Peyer's patch (tissue), 4 donors: ENCODE data around the gene HACD1. TPM values are rescaled to one million over a fixed set of nuclear protein-coding genes. Genes with fewer than 3 reads are reported as not detected.
"Not testable (repeated sequence)": the region's sequence is repeated elsewhere in the genome, so short reads cannot be mapped to it uniquely, and the experiment has no call there.

ENCODE experiments used
- DNase-seq, 3 donors: peaks; one replicate each; pipeline ENCODE4 v3.0.0-alpha.2; 2017 to 2019
- H3K27ac ChIP-seq, 4 donors: fragments of 200-600 bp; sonication (generic); one replicate each; pipeline ENCODE4 v1.5.1; 2016 to 2019
- H3K27me3 ChIP-seq, 2 donors: fragments of 200-600 bp; sonication (generic); one replicate each; pipeline ENCODE4 v1.5.1; 2019
- H3K36me3 ChIP-seq, 3 donors: fragments of 200-600 bp; sonication (generic); one replicate each; pipeline ENCODE4 v1.5.1; 2016 to 2019
- H3K4me1 ChIP-seq, 4 donors: fragments of 200-600 bp; sonication (generic); one replicate each; pipeline ENCODE4 v1.5.1; 2016 to 2019
- H3K4me3 ChIP-seq, 4 donors: fragments of 200-600 bp; sonication (generic); 1 replicate in 3 of 4; 2 replicates in 1 of 4; pipeline ENCODE4 v1.5.1; 2016 to 2019; ENCODE audit warnings: mild to moderate bottlenecking in 1 of 4
- H3K9me3 ChIP-seq, 4 donors: fragments of 200-600 bp; sonication (generic); one replicate each; pipeline ENCODE4 v1.5.1; 2016 to 2019; ENCODE audit warnings: mild to moderate bottlenecking in 1 of 4
- CTCF ChIP-seq, 6 experiments: fragments of 450-650 bp in 4 of 6; fragments of 200-600 bp in 2 of 6; sonication (generic) in 1 of 6; IDR thresholded peaks; one replicate each; pipeline ENCODE4 v1.5.1; 2017 to 2019; ENCODE audit warnings: antibody characterized with exemption in 6 of 6, mild to moderate bottlenecking in 3 of 6, moderate library complexity in 1 of 6
- POLR2A ChIP-seq, 2 donors: fragments of 450-650 bp; IDR thresholded peaks; one replicate each; pipeline ENCODE4 v1.5.1; 2017; ENCODE audit warnings: antibody characterized with exemption in 2 of 2, mild to moderate bottlenecking in 2 of 2, moderate library complexity in 2 of 2
- total RNA-seq, 4 donors: library from RNA; depleted of rRNA; stranded (reverse); fragments of >200 nt; gene quantifications; one replicate each; pipeline ENCODE4 v1.1.0, GENCODE V29; 2016

Gene HACD1
- total RNA-seq, 4 donors from 2014 or later: 1.2 to 5.8 (median 3.7) TPM

DNA sequence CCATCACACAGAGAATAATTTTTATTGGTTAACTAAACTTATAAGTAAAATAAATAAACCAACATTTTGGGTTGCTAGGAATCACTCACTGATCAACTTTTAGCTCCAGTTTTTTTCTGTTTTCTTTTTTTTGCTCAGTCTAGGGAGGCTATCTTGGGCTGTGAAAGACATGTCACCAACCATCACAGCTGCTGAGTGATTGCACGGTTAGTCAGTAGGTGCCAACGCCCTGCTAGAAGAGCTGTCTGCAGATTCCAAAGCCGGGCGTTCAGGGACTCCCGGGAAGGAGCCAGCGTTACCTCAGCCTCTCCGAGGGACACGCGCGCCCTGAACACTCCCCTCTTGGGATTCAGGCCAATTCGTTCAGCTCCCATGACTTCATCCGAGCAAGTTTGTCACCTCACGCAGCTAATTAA is 26.2 kb upstream of the HACD1 start:
- peaks cover 0 to 42% (median 5%) of the 10 kb centered on the region in 4 donors for H3K4me1 ChIP-seq

GRCh38 chr10:17640331-17640816 is 23.2 kb upstream of the HACD1 start:
- no peak for DNase-seq
- H3K27ac ChIP-seq: no peak overlapping the region
- peaks cover 0 to 15% (median 2%) of the 10 kb centered on the region in 4 donors for H3K4me1 ChIP-seq
- TF ChIP-seq CTCF (IDR thresholded peaks at IDR 0.05) (no peak), POLR2A (IDR thresholded peaks at IDR 0.05) (no peak)
- no peak overlapping the region for H3K4me3 ChIP-seq
- H3K36me3 ChIP-seq: no peaks in the 10 kb centered on the region
- no peaks in the 10 kb centered on the region for H3K9me3 ChIP-seq
- no peaks in the 10 kb centered on the region for H3K27me3 ChIP-seq

More for the DNA sequence above, 26.2 kb upstream of the HACD1 start:
- Histone ChIP-seq H3K27ac (peak overlapping the region; percentile 89 to 97 (median 92)), H3K27me3 (no peaks in the 10 kb centered on the region), H3K36me3 (no peaks in the 10 kb centered on the region), H3K4me3 (peak overlapping the region; percentile 62 to 82 (median 68)), H3K9me3 (no peaks in the 10 kb centered on the region)
- peak in 2 of 3 donors; percentile 80 to 82 for DNase-seq
- TF ChIP-seq POLR2A (IDR thresholded peaks at IDR 0.05) (no peak), CTCF (IDR thresholded peaks at IDR 0.05) (no peak)

GRCh38 chr10:17637869-17638268 is 20.7 kb upstream of the HACD1 start:
- Histone ChIP-seq H3K27ac (no peak overlapping the region), H3K4me3 (no peak overlapping the region), H3K27me3 (no peaks in the 10 kb centered on the region), H3K9me3 (no peaks in the 10 kb centered on the region), H3K36me3 (no peaks in the 10 kb centered on the region), H3K4me1 (peaks cover 0 to 6% (median 0%) of the 10 kb centered on the region in 4 donors)
- DNase-seq: no peak
- TF ChIP-seq POLR2A (IDR thresholded peaks at IDR 0.05): no peak
- no peak for TF ChIP-seq CTCF (IDR thresholded peaks at IDR 0.05)

GRCh38 chr10:17633353-17633752 is 16.2 kb upstream of the HACD1 start:
- no peak for DNase-seq
- H3K27me3 ChIP-seq: no peaks in the 10 kb centered on the region

GRCh38 chr10:17632590-17632989 is 15.4 kb upstream of the HACD1 start:
- not testable (repeated sequence) for H3K9me3 ChIP-seq, H3K4me3 ChIP-seq, H3K4me1 ChIP-seq, H3K27ac ChIP-seq, H3K36me3 ChIP-seq, H3K27me3 ChIP-seq, DNase-seq

More at GRCh38 chr10:17633353-17633752, 16.2 kb upstream of the HACD1 start:
- Histone ChIP-seq H3K27ac (no peak overlapping the region), H3K4me3 (no peak overlapping the region), H3K9me3 (no peaks in the 10 kb centered on the region), H3K36me3 (no peaks in the 10 kb centered on the region), H3K4me1 (no peaks in the 10 kb centered on the region)
- TF ChIP-seq CTCF (IDR thresholded peaks at IDR 0.05) (no peak), POLR2A (IDR thresholded peaks at IDR 0.05) (no peak)

- DNase-seq: no peak
- no peak overlapping the region for H3K27ac ChIP-seq
- no peaks in the 10 kb centered on the region for H3K9me3 ChIP-seq
- H3K4me1 ChIP-seq: no peaks in the 10 kb centered on the region
- TF ChIP-seq POLR2A (IDR thresholded peaks at IDR 0.05) (no peak), CTCF (IDR thresholded peaks at IDR 0.05) (no peak)
- no peaks in the 10 kb centered on the region for H3K27me3 ChIP-seq
- no peak overlapping the region for H3K4me3 ChIP-seq
- no peaks in the 10 kb centered on the region for H3K36me3 ChIP-seq
Observed at GRCh38 chr10:17626656-17627055, 9.5 kb upstream of the HACD1 start.
